ENCODE data around the gene TMEFF2.
A peak's percentile ranks its signal among the peaks of the same experiment; 100 is the strongest.

TMEFF2 gene

GRCh38 chr2:192005211-192005610 lies 189.5 kb downstream of the TMEFF2 start:
- no peak for DNase-seq

GRCh38 chr2:192004188-192004963 lies 190.4 kb downstream of the TMEFF2 start:
- no peak for DNase-seq

- no peak for DNase-seq
Measured at GRCh38 chr2:192002418-192002817, 192.3 kb downstream of the TMEFF2 start.

GRCh38 chr2:192000196-192000980 lies 194.3 kb downstream of the TMEFF2 start:
- DNase-seq: no peak

GRCh38 chr2:191999101-191999841 lies 195.5 kb downstream of the TMEFF2 start:
- DNase-seq: no peak

GRCh38 chr2:191995285-191995684 lies 199.4 kb downstream of the TMEFF2 start:
- no peak for DNase-seq

GRCh38 chr2:191994749-191995148 lies 200.0 kb downstream of the TMEFF2 start:
- no peak for DNase-seq

- no peak for DNase-seq
Measured at GRCh38 chr2:191991442-191991841, 203.3 kb downstream of the TMEFF2 start.

- DNase-seq: no peak
Measured at GRCh38 chr2:191985740-191986139, 209.0 kb downstream of the TMEFF2 start.

- no peak for DNase-seq
Measured at GRCh38 chr2:191983591-191983990, 211.1 kb downstream of the TMEFF2 start.

GRCh38 chr2:191983186-191983585 lies 211.5 kb downstream of the TMEFF2 start:
- no peak for DNase-seq

GRCh38 chr2:191981706-191982105 lies 213.0 kb downstream of the TMEFF2 start:
- no peak for DNase-seq

GRCh38 chr2:191980483-191980882 lies 214.2 kb downstream of the TMEFF2 start:
- no peak for DNase-seq

GRCh38 chr2:191979221-191979730 lies 215.5 kb downstream of the TMEFF2 start:
- DNase-seq: no peak

GRCh38 chr2:191977754-191978153 lies 217.0 kb downstream of the TMEFF2 start:
- DNase-seq: no peak

- no peak for DNase-seq
Measured at GRCh38 chr2:191976436-191976835, 218.3 kb downstream of the TMEFF2 start.

GRCh38 chr2:191974676-191975075 lies 220.1 kb downstream of the TMEFF2 start:
- DNase-seq: no peak

GRCh38 chr2:191970867-191971266 lies 223.9 kb downstream of the TMEFF2 start:
- no peak for DNase-seq

GRCh38 chr2:191968120-191968519 lies 226.6 kb downstream of the TMEFF2 start:
- DNase-seq: no peak

GRCh38 chr2:191965733-191966132 lies 229.0 kb downstream of the TMEFF2 start:
- DNase-seq: no peak

GRCh38 chr2:191961556-191961955 lies 233.2 kb downstream of the TMEFF2 start:
- DNase-seq: no peak

- DNase-seq: peak; percentile 22
Measured at GRCh38 chr2:191959209-191959608, 235.5 kb downstream of the TMEFF2 start.

Data from NCI-H187 treated with DMSO at 0.1 percent for 48 hours (cell line).